ENCODE results near the gene PKIG. TPM values are rescaled to one million over a fixed set of nuclear protein-coding genes. Genes with fewer than 3 reads are reported as not detected.

Gene PKIG
- polyA plus RNA-seq (2012; ENCODE audit: insufficient read length, low read depth): 35.7 TPM

DNA sequence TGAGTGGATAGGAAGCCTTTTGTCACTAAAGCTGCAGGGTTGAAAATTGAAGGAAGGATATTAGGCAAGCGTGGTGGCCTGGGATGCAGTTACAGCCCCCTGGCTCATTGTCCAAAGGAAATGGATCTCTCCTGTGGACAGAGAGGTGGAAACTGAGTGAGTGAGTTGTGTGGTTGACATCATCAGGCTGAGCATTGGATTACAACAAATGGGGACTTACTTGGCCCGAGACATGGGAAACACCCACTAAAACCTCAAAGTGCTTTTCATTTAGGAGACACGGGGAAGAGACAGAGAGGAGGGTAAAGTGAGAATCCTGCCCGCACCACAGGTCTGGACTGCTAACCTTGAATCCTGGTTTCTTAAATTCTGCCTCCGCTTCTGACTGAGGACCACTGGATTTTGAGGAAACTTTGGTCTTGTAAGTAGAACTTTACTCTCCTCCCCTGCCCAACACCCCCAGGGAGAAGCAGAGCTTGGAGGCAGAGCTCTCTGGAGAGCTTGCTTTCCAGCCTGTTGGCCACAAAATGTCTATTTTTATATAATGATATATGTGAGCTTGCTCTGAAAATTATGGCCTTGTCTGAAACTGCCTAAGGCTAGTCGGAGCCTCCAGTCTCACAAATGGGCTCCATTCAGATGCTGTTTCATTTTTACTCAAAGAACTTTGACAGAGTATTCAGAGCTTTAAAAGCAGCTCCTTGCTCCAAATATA lies at the start of gene PKIG:
PKIG (plus strand) TSS at position 269 of the 715 bp plus-strand sequence. CDS start 31,978 bp downstream, outside the sequence.
- TF ChIP-seq, protein P1, sequence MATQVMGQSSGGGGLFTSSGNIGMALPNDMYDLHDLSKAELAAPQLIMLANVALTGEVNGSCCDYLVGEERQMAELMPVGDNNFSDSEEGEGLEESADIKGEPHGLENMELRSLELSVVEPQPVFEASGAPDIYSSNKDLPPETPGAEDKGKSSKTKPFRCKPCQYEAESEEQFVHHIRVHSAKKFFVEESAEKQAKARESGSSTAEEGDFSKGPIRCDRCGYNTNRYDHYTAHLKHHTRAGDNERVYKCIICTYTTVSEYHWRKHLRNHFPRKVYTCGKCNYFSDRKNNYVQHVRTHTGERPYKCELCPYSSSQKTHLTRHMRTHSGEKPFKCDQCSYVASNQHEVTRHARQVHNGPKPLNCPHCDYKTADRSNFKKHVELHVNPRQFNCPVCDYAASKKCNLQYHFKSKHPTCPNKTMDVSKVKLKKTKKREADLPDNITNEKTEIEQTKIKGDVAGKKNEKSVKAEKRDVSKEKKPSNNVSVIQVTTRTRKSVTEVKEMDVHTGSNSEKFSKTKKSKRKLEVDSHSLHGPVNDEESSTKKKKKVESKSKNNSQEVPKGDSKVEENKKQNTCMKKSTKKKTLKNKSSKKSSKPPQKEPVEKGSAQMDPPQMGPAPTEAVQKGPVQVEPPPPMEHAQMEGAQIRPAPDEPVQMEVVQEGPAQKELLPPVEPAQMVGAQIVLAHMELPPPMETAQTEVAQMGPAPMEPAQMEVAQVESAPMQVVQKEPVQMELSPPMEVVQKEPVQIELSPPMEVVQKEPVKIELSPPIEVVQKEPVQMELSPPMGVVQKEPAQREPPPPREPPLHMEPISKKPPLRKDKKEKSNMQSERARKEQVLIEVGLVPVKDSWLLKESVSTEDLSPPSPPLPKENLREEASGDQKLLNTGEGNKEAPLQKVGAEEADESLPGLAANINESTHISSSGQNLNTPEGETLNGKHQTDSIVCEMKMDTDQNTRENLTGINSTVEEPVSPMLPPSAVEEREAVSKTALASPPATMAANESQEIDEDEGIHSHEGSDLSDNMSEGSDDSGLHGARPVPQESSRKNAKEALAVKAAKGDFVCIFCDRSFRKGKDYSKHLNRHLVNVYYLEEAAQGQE (IDR thresholded peaks at IDR 0.05; ENCODE audit: insufficient read depth in 1 of 2, low read depth in 2 of 2, low read length in 2 of 2): peak in 1 of 2 experiments; percentile 50; a peak in 1 of 4 replicates
- TF ChIP-seq TAF1 (IDR thresholded peaks at IDR 0.05; ENCODE audit: borderline replicate concordance, insufficient read depth, low read length) (no peak), SIN3A (IDR thresholded peaks at IDR 0.05; ENCODE audit: borderline replicate concordance, insufficient read depth, low read length) (peak; percentile 61; the same call in 1 of the 2 replicates), FOXP2 (optimal IDR thresholded peaks at IDR 0.05; ENCODE audit: borderline replicate concordance, extremely low read depth, extremely low read length, insufficient read depth) (no peak), POLR2AphosphoS5 (IDR thresholded peaks at IDR 0.05; ENCODE audit: low read depth, low read length) (peak; percentile 44; the same call in 1 of the 2 replicates)

DNA sequence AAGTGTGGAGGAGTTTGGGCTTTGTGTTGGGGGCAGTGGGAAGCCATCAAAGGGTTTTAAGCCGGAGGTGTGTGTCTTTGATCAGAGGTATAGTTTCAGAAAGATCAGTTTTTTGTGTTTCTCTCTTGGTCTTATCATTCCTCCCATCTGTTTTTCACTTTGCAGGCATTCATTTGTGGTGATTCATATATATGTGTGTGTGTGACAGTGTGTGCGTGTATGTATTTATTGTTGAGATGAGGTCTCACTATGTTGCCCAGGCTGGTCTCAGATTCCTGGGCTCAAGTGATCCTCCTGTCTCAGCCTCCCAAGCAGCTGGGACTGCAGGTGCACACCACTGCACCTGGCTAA lies 49.4 kb upstream of the PKIG start:
- TF ChIP-seq, protein P1 (IDR thresholded peaks at IDR 0.05; ENCODE audit: insufficient read depth in 1 of 2, low read depth in 2 of 2, low read length in 2 of 2): no peak
- no peak for TF ChIP-seq TAF1 (IDR thresholded peaks at IDR 0.05; ENCODE audit: borderline replicate concordance, insufficient read depth, low read length)
- no peak for TF ChIP-seq POLR2AphosphoS5 (IDR thresholded peaks at IDR 0.05; ENCODE audit: low read depth, low read length)
- no peak for TF ChIP-seq FOXP2 (optimal IDR thresholded peaks at IDR 0.05; ENCODE audit: borderline replicate concordance, extremely low read depth, extremely low read length, insufficient read depth)
- no peak for TF ChIP-seq SIN3A (IDR thresholded peaks at IDR 0.05; ENCODE audit: borderline replicate concordance, insufficient read depth, low read length)

GRCh38 chr20:44533928-44534327 lies 48.5 kb upstream of the PKIG start:
- TF ChIP-seq POLR2AphosphoS5 (IDR thresholded peaks at IDR 0.05; ENCODE audit: low read depth, low read length): no peak
- TF ChIP-seq SIN3A (IDR thresholded peaks at IDR 0.05; ENCODE audit: borderline replicate concordance, insufficient read depth, low read length): no peak
- TF ChIP-seq, protein P1 (IDR thresholded peaks at IDR 0.05; ENCODE audit: insufficient read depth in 1 of 2, low read depth in 2 of 2, low read length in 2 of 2): no peak
- TF ChIP-seq TAF1 (IDR thresholded peaks at IDR 0.05; ENCODE audit: borderline replicate concordance, insufficient read depth, low read length): no peak
- TF ChIP-seq FOXP2 (optimal IDR thresholded peaks at IDR 0.05; ENCODE audit: borderline replicate concordance, extremely low read depth, extremely low read length, insufficient read depth): no peak

- TF ChIP-seq TAF1 (IDR thresholded peaks at IDR 0.05; ENCODE audit: borderline replicate concordance, insufficient read depth, low read length) (no peak), SIN3A (IDR thresholded peaks at IDR 0.05; ENCODE audit: borderline replicate concordance, insufficient read depth, low read length) (no peak), FOXP2 (optimal IDR thresholded peaks at IDR 0.05; ENCODE audit: borderline replicate concordance, extremely low read depth, extremely low read length, insufficient read depth) (no peak), POLR2AphosphoS5 (IDR thresholded peaks at IDR 0.05; ENCODE audit: low read depth, low read length) (no peak)
- TF ChIP-seq, protein P1 (IDR thresholded peaks at IDR 0.05; ENCODE audit: insufficient read depth in 1 of 2, low read depth in 2 of 2, low read length in 2 of 2): no peak
Observed at GRCh38 chr20:44536175-44536574, 46.2 kb upstream of the PKIG start.
